Muscle of leg (tissue), 11 donors: Measurements from ENCODE around the gene FNDC11. TPM values are rescaled to one million over a fixed set of nuclear protein-coding genes. Genes with fewer than 3 reads are reported as not detected.

Experiments used
- DNase-seq: peaks from one replicate; pipeline ENCODE4 v3.0.0; 2013
- H3K27ac ChIP-seq: one replicate; pipeline ENCODE4 v1.5.1; 2013; ENCODE audit warnings: mild to moderate bottlenecking, low read length, control low read depth
- H3K27me3 ChIP-seq: one replicate; pipeline ENCODE4 v1.6.1; 2013; ENCODE audit warnings: low read length; ENCODE audit not compliant: control insufficient read depth, insufficient read depth
- H3K36me3 ChIP-seq: one replicate; pipeline ENCODE4 v1.6.1; 2013; ENCODE audit warnings: low read length; ENCODE audit not compliant: control insufficient read depth, insufficient read depth
- H3K4me1 ChIP-seq: one replicate; pipeline ENCODE4 v1.6.1; 2013; ENCODE audit warnings: low read length; ENCODE audit not compliant: control insufficient read depth, insufficient read depth
- H3K4me3 ChIP-seq: one replicate; pipeline ENCODE4 v1.5.1; 2013; ENCODE audit warnings: low read length, control low read depth
- H3K9me3 ChIP-seq: replicated peaks from 2 replicates; pipeline ENCODE4 v1.6.1; 2013; ENCODE audit warnings: low read depth, low read length; ENCODE audit not compliant: control insufficient read depth
- WGBS: methylation state at CpG from one replicate; pipeline ENCODE4 v1.1.5; 2013; ENCODE audit warnings: missing lambda C conversion rate; ENCODE audit not compliant: insufficient coverage; 5-methylcytosine and 5-hydroxymethylcytosine counted together
- polyA plus RNA-seq, 8 donors: library from polyadenylated mRNA; unstranded; fragments of 120-200 nt; gene quantifications; one replicate each; pipeline versions ENCODE4 v1.2.1 to v1.2.3, GENCODE V29; 2013; ENCODE audit warnings: inconsistent platforms in 1 of 8, low replicate concordance in 1 of 8; ENCODE audit not compliant: insufficient read length in 8 of 8, insufficient read depth in 1 of 8
- total RNA-seq: library from RNA; stranded (reverse); fragments of 120-200 nt; gene quantifications from one replicate; pipeline ENCODE4 v1.2.4, GENCODE V29; 2013

FNDC11 gene
- total and polyA plus RNA-seq, 9 donors, result 0.07 to 0.31 (median 0.13) TPM

DNA sequence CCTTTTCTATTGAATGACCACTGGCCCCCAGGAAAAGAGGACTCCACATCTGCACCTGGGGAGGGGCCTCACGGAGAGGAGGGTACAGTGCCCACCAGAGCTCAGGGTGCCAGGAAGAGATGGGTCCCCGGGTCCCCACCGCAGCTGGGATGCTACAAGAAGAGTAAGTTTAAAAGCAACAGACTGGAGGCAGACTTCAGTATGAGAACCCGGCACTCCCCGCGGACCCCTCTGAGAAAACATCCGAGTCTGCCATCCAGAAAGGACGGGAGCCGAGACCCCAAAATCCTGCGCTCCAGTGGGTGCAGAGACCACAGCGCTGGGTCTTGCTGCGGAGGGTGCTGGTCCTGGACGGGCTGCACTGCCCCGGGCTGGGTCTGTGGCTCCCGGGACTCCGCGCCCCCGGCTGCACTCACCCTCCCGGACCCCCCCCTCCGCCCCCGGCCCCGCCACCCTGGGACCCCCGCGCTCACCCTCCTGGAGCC lies 19.7 kb downstream of the FNDC11 start:
- peaks cover 37% of the 10 kb centered on the region for H3K4me1 ChIP-seq
- WGBS, result 8% methylated on average over 12 of the region's 24 CpGs
- H3K36me3 ChIP-seq, result peaks cover 23% of the 10 kb centered on the region
- no peak for DNase-seq
- H3K27me3 ChIP-seq, result peaks cover 3% of the 10 kb centered on the region
- peak overlapping the region; percentile 74 for H3K27ac ChIP-seq
- no peaks in the 10 kb centered on the region for H3K9me3 ChIP-seq
- peak overlapping the region; percentile 82 for H3K4me3 ChIP-seq

DNA sequence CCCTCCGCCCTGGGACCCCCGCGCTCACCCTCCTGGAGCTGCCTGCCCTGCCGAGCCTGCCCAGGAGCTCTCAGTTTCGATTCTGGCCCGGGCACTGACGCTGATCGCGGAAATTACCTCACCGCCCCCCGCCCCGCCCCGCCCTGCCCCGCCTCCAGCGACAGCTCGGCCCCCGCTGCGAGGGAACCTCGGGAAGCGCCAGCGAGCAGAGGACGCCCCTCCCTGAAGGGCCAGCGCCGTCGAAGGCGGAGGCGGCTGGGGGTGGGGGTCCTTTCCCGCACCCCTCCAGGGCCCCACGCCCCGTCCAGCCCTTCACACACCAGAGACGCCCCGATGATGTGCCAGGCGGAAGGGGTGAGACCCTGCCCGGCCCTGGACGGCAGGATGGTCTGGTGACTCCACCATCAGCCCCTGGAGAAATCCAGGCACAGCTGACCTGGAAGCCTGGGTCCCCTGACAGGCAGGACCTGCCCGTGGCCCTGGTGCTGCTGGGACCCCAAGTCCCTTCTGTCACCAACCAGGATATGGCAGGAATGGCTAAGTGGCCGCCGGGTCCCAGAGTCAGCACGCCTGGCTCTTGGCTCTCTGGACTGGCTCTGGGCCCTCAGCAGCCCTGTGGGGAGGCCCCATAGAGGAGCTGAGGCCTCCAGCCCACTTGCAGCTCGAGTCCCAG lies 20.3 kb downstream of the FNDC11 start, which contains the start of gene HELZ2:
TSS of gene HELZ2 (minus strand) at position 84 of the 673 bp plus-strand sequence. CDS start 1,854 bp downstream, outside the sequence.
- Histone ChIP-seq H3K27me3 (peaks cover 8% of the 10 kb centered on the region), H3K27ac (peak within 1 kb of the TSS; percentile 74), H3K36me3 (peaks cover 22% of the 10 kb centered on the region), H3K4me3 (peak within 1 kb of the TSS; percentile 82), H3K4me1 (peaks cover 32% of the 10 kb centered on the region), H3K9me3 (no peaks in the 10 kb centered on the region)
- peak; percentile 83 for DNase-seq
- WGBS, result 9% methylated on average over 15 of the region's 40 CpGs

DNA sequence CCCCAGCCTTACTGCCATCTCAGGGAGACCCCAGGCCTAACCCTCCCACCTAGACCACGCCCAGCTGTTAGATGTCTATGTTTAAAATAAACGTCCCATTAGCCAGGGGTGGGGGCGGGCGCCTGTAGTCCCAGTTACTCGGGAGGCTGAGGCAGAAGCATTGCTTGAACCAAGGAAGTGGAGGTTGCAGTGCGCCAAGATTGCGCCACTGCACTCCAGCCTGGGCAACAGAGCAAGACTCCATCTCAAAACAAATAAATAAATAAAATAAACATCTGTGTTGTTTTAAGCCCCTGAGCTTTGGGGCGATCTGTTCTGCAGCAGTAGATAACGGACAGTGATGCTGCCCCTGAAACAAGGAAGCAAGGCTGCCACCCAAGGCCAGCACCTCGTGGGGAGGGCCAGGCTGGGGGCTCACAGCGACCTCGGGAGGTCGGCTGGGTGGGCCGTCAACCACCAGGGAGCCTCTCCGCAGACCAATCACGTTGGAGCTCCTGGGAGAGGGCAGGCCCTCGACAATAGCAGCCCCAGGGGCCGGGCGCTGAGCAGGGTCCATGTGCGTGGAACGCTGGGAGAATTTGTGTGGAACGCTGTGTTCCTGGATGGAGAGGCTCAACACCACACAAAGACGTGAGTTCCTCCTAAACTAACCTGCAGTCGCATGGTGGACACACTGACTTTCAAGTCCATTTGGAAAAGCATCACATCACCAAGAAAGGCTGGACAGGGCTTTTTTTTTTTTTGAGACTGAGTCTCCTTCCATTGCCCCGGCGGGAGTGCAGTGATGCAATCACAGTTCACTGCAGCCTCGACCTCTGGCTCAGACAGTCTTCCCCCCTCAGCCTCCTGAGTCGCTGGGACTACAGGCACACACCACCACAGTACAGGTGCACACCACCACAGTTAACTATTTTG lies 21.1 kb downstream of the FNDC11 start:
- H3K9me3 ChIP-seq, result no peaks in the 10 kb centered on the region
- H3K36me3 ChIP-seq, result peaks cover 17% of the 10 kb centered on the region
- H3K4me3 ChIP-seq, result no peak overlapping the region
- WGBS, result 52% methylated on average over 18 of the region's 28 CpGs
- DNase-seq, result no peak
- peaks cover 27% of the 10 kb centered on the region for H3K4me1 ChIP-seq
- no peak overlapping the region for H3K27ac ChIP-seq
- H3K27me3 ChIP-seq, result peaks cover 12% of the 10 kb centered on the region

DNA sequence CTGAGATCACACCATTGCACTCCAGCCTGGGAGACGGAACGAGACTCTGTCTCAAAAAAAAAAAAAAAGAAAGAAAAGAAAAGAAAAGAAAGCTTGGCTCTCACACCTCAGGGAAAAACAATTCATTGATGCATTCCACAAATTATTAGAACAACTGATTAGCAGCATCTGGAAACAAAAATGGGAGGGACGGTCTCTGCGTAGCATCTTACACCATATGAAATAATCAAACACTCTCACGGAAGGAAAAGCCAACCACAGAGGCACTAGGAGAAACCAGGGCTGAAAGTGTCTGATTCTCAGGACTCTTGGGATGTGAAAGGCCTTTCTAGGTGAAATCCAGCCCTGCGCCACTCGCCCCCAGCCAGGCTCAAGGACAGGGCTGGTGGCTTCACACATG lies 22.4 kb downstream of the FNDC11 start:
- 85% methylated on average over 2 of the region's 7 CpGs for WGBS
- Histone ChIP-seq H3K36me3 (peaks cover 14% of the 10 kb centered on the region), H3K27me3 (peaks cover 12% of the 10 kb centered on the region), H3K27ac (no peak overlapping the region), H3K9me3 (no peaks in the 10 kb centered on the region), H3K4me1 (peaks cover 24% of the 10 kb centered on the region), H3K4me3 (no peak overlapping the region)
- no peak for DNase-seq

DNA sequence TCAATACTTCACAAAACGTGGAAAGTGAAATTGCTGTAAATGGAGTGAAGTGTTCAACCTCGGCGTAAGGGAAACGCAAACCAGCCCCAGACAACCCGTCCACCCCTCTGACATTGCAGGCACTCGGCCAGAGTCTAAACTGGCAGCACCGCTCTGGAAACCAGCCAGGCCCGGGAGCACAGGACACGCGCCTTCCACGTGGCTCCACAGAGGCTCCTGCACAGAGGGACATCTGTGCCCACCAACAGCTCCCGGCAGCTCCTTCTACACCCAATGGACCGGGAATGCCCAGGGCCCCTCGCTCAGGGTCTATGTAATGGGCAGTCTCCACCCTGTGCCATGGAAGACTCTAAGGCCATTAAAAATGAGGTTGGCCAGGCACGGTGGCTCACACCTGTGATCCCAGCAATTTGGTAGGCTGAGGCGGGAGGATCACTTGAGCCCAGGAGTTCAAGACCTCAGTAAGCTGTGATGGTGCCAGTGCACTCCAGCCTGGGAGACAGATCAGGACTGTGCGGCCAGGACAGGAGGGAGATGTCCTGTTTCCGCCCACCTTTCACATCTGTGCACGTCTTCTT lies 23.4 kb downstream of the FNDC11 start:
- Histone ChIP-seq H3K4me1 (peaks cover 24% of the 10 kb centered on the region), H3K9me3 (no peaks in the 10 kb centered on the region), H3K4me3 (no peak overlapping the region), H3K27ac (no peak overlapping the region), H3K27me3 (peaks cover 12% of the 10 kb centered on the region), H3K36me3 (peaks cover 7% of the 10 kb centered on the region)
- 78% methylated on average over 8 of the region's 19 CpGs for WGBS
- no peak for DNase-seq

DNA sequence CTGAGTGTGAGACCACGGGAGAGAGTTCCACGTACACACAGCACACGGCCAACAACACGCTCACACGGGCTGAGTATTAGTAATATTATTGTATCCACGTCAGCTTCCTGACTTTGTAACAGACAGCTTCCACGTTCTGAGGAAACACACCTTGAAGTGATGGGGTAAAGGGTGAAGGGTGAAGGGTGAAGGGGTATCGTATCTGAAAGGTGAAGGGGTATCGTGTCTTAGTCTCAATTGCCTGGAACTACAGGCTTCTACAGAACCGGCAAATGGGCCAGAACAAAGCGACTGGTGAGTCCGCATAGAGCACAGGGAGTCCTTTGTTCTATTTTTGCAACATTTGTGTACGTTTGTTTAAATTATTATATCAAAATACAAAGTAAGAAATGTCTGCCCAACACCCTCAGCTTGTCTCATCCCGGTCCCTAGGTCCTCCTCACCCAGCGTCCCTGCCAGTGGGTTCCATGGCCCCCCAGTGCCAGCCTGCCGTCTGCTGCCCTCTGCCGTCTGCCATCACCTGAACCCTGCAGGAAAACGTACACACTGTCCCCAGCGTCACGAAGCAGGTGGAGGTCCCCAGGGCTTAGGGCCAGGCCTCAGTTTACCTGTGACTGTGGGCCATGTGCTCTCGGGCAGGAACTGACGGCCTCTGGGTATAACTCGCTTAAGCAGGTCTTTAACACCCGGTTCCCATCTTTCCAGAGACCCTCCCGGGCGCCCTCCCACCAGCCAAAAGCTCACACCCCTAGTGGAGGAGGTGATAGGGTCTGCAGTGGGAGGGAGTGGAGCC lies 24.5 kb downstream of the FNDC11 start:
- DNase-seq, result no peak
- 78% methylated on average over 17 of the region's 26 CpGs for WGBS
- no peaks in the 10 kb centered on the region for H3K36me3 ChIP-seq
- H3K4me3 ChIP-seq, result no peak overlapping the region
- H3K27me3 ChIP-seq, result peaks cover 12% of the 10 kb centered on the region
- no peaks in the 10 kb centered on the region for H3K9me3 ChIP-seq
- H3K4me1 ChIP-seq, result peaks cover 16% of the 10 kb centered on the region
- no peak overlapping the region for H3K27ac ChIP-seq

DNA sequence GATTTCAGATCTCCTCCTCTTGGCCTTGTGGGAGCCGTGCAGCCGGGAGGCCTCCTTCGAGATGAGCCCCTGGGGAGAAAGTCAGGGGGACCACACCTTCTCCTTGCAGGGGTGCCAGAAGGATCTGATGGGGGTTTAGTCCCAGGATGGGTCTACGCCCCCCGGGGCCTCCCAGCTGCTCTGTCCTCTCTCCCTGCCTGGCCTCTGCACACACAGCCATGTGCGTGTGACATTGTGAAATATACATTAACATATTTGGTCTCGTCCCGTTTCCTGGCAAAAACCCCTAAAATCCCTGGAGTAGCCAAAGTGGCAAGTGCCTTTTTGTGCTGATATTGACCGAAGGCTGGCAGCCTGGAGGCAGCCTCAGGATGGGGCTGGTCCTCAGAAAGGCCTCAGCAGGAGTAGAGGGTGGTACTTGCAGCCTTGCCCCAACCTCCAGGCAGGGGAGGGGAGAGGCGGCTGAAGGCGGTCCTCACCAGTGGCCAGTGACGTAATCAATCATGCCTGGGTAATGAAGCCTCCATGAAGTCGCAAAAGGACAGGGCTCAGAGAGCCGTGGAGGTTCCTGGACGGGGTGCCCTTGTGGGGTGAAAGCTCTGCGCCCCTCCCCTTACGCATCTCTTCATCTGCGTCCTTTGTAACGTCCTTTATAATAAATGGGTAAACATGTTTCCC lies 25.2 kb downstream of the FNDC11 start:
- no peak for DNase-seq
- H3K9me3 ChIP-seq, result no peaks in the 10 kb centered on the region
- H3K27ac ChIP-seq, result no peak overlapping the region
- no peaks in the 10 kb centered on the region for H3K36me3 ChIP-seq
- peaks cover 13% of the 10 kb centered on the region for H3K4me1 ChIP-seq
- peaks cover 12% of the 10 kb centered on the region for H3K27me3 ChIP-seq
- 59% methylated on average over 12 of the region's 19 CpGs for WGBS
- no peak overlapping the region for H3K4me3 ChIP-seq

DNA sequence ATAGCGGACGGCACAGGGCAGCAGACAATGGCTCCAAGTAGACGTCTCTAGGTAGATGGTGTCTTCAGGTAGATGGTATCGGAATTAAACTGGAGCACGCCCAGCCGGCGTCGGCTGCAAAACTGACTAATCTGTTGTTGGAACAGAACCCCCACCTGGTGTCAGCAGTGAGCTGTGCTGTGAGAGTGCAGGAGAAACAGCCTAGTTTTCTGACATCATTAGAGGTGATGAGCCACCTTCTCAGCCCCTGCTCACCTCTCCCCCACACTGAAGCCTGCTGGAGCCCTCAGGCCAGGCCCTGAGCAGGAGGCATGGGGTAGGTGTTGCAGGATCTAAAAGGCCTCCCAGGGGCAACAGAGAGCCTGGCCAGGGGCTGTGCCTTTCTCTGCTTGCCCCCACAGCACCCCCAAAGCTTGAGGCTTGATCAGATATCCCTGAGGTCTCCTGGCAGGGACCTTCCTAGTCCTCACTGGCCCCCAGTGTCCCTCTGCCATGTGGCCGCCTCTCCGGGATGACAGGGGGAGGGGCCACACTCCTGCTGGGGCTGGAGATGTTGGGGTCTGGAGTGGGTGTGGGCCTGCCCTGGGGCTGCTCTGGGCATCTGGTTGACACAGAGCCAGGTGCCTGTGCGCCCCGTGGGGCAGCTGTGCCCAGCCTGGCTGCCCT lies 27.0 kb downstream of the FNDC11 start:
- H3K27ac ChIP-seq, result no peak overlapping the region
- H3K36me3 ChIP-seq, result no peaks in the 10 kb centered on the region
- peaks cover 6% of the 10 kb centered on the region for H3K4me1 ChIP-seq
- peaks cover 9% of the 10 kb centered on the region for H3K27me3 ChIP-seq
- WGBS, result 64% methylated on average over 6 of the region's 12 CpGs
- no peak overlapping the region for H3K4me3 ChIP-seq
- no peak for DNase-seq
- H3K9me3 ChIP-seq, result no peaks in the 10 kb centered on the region
